ENCODE data around the gene SPIB. TPM values are rescaled to one million over a fixed set of nuclear protein-coding genes. Genes with fewer than 3 reads are reported as not detected.

SPIB gene
- total RNA-seq, 4 donors from 2014 or later: 0.17 TPM; not detected in 3

DNA sequence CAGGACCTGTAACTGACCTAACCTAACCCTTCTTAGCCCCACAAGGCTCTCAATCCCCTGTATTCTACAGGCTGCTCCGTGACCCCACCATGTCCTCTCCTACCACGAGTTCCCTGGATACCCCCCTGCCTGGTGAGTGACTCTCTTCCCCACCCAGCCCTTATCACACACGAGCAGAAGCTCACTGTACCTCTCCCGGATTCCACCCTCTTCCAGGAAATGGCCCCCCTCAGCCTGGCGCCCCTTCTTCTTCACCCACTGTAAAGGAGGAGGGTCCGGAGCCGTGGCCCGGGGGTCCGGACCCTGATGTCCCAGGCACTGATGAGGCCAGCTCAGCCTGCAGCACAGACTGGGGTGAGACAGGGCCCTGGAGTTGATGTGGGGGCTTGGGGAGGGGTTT, 41.2 kb upstream of the SPIB start:
- WGBS: 75% methylated on average over 9 of the region's 9 CpGs
- H3K9me3 ChIP-seq: no peaks in the 10 kb centered on the region
- no peak for DNase-seq (ENCODE audit: extremely low spot score)
- H3K27me3 ChIP-seq: no peaks in the 10 kb centered on the region
- H3K4me1 ChIP-seq: peaks cover 16 to 28% (median 26%) of the 10 kb centered on the region in 4 donors
- TF ChIP-seq POLR2A (IDR thresholded peaks at IDR 0.05; ENCODE audit: low read depth): no peak
- no peak for TF ChIP-seq EP300 (IDR thresholded peaks at IDR 0.05)
- TF ChIP-seq, protein P1, sequence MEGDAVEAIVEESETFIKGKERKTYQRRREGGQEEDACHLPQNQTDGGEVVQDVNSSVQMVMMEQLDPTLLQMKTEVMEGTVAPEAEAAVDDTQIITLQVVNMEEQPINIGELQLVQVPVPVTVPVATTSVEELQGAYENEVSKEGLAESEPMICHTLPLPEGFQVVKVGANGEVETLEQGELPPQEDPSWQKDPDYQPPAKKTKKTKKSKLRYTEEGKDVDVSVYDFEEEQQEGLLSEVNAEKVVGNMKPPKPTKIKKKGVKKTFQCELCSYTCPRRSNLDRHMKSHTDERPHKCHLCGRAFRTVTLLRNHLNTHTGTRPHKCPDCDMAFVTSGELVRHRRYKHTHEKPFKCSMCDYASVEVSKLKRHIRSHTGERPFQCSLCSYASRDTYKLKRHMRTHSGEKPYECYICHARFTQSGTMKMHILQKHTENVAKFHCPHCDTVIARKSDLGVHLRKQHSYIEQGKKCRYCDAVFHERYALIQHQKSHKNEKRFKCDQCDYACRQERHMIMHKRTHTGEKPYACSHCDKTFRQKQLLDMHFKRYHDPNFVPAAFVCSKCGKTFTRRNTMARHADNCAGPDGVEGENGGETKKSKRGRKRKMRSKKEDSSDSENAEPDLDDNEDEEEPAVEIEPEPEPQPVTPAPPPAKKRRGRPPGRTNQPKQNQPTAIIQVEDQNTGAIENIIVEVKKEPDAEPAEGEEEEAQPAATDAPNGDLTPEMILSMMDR (IDR thresholded peaks at IDR 0.05): no peak
- TF ChIP-seq POLR2AphosphoS5 (IDR thresholded peaks at IDR 0.05): no peak
- no peak overlapping the region for H3K4me3 ChIP-seq
- peaks cover 44 to 54% (median 52%) of the 10 kb centered on the region in 4 donors for H3K36me3 ChIP-seq
- peak overlapping the region; percentile 98 to 100 (median 98) for H3K27ac ChIP-seq (replicated peaks in 1 of 4)
- intact Hi-C loops (cut with DNase I): no loop called here

DNA sequence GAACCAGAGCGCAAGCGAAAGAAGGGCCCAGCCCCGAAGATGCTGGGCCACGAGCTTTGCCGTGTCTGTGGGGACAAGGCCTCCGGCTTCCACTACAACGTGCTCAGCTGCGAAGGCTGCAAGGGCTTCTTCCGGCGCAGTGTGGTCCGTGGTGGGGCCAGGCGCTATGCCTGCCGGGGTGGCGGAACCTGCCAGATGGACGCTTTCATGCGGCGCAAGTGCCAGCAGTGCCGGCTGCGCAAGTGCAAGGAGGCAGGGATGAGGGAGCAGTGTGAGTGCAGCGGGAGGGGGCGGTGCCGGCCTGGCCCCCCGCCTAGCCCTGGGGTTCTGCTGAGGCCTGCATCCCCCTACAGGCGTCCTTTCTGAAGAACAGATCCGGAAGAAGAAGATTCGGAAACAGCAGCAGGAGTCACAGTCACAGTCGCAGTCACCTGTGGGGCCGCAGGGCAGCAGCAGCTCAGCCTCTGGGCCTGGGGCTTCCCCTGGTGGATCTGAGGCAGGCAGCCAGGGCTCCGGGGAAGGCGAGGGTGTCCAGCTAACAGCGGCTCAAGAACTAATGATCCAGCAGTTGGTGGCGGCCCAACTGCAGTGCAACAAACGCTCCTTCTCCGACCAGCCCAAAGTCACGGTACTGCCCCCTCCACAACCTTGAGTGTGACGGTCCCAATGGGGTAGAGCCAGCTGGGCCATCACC, 40.4 kb upstream of the SPIB start:
- Histone ChIP-seq H3K9me3 (no peaks in the 10 kb centered on the region), H3K36me3 (peaks cover 45 to 61% (median 58%) of the 10 kb centered on the region in 4 donors), H3K4me3 (no peak overlapping the region), H3K4me1 (peaks cover 18 to 29% (median 26%) of the 10 kb centered on the region in 4 donors), H3K27me3 (no peaks in the 10 kb centered on the region), H3K27ac (replicated peaks in 1 of 4) (no peak overlapping the region)
- TF ChIP-seq, protein P1 (IDR thresholded peaks at IDR 0.05): no peak
- no peak for TF ChIP-seq POLR2A (IDR thresholded peaks at IDR 0.05; ENCODE audit: low read depth)
- no peak for TF ChIP-seq EP300 (IDR thresholded peaks at IDR 0.05)
- no peak for TF ChIP-seq POLR2AphosphoS5 (IDR thresholded peaks at IDR 0.05)
- 94% methylated on average over 15 of the region's 36 CpGs for WGBS
- intact Hi-C loops (cut with DNase I): no loop called here
- DNase-seq (ENCODE audit: extremely low spot score): no peak

DNA sequence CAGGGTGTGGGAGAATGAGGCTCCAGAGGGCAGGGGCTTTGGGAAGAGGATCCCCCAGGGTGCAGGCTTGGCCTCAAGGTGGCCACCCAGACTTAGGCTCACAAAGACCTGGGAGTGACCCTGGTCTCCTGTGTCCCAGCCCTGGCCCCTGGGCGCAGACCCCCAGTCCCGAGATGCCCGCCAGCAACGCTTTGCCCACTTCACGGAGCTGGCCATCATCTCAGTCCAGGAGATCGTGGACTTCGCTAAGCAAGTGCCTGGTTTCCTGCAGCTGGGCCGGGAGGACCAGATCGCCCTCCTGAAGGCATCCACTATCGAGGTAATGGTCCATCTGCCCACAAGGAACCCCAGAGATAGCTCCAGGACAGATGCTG, 39.9 kb upstream of the SPIB start:
- Histone ChIP-seq H3K9me3 (no peaks in the 10 kb centered on the region), H3K36me3 (peaks cover 45 to 62% (median 58%) of the 10 kb centered on the region in 4 donors), H3K27me3 (no peaks in the 10 kb centered on the region), H3K4me1 (peaks cover 23 to 34% (median 29%) of the 10 kb centered on the region in 4 donors), H3K27ac (replicated peaks in 1 of 4) (no peak overlapping the region), H3K4me3 (no peak overlapping the region)
- WGBS: 92% methylated on average over 10 of the region's 10 CpGs
- TF ChIP-seq EP300 (IDR thresholded peaks at IDR 0.05) (no peak), POLR2A (IDR thresholded peaks at IDR 0.05; ENCODE audit: low read depth) (no peak), POLR2AphosphoS5 (IDR thresholded peaks at IDR 0.05) (no peak)
- TF ChIP-seq, protein P1 (IDR thresholded peaks at IDR 0.05): no peak
- intact Hi-C loops (cut with DNase I): no loop called here
- DNase-seq (ENCODE audit: extremely low spot score): no peak

DNA sequence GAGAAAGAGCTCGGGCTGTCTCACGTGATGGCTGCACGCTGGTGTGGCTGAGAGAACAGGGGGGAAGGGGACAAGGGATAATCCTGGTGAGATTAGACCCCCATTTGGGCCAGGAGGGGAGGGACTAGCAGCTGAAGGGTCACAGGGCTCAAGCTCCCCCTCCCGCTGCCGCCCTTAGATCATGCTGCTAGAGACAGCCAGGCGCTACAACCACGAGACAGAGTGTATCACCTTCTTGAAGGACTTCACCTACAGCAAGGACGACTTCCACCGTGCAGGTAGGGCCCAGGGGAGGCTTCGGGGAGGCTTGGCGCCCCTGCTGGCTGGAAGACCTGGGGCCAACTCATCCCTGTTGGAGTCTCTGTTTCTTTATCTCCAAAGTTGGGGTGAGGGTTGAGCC, 39.1 kb upstream of the SPIB start:
- DNase-seq (ENCODE audit: extremely low spot score): no peak
- intact Hi-C loops (cut with DNase I): no loop called here
- Histone ChIP-seq H3K9me3 (no peaks in the 10 kb centered on the region), H3K27ac (replicated peaks in 1 of 4) (no peak overlapping the region), H3K36me3 (peaks cover 45 to 62% (median 58%) of the 10 kb centered on the region in 4 donors), H3K4me3 (no peak overlapping the region), H3K27me3 (no peaks in the 10 kb centered on the region), H3K4me1 (peaks cover 27 to 38% (median 33%) of the 10 kb centered on the region in 4 donors)
- TF ChIP-seq POLR2A (IDR thresholded peaks at IDR 0.05; ENCODE audit: low read depth) (no peak), EP300 (IDR thresholded peaks at IDR 0.05) (no peak), POLR2AphosphoS5 (IDR thresholded peaks at IDR 0.05) (no peak)
- TF ChIP-seq, protein P1 (IDR thresholded peaks at IDR 0.05): no peak
- 94% methylated on average over 11 of the region's 11 CpGs for WGBS
